Measurements from ENCODE around the gene ZNF487. TPM values are rescaled to one million over a fixed set of nuclear protein-coding genes. Genes with fewer than 3 reads are reported as not detected.
"Not testable (repeated sequence)": the region's sequence is repeated elsewhere in the genome, so short reads cannot be mapped to it uniquely, and the experiment has no call there.

ZNF487 gene
- polyA plus RNA-seq, 3 donors from 2014 or later, result 7.7 to 15.8 (median 13.0) TPM

DNA sequence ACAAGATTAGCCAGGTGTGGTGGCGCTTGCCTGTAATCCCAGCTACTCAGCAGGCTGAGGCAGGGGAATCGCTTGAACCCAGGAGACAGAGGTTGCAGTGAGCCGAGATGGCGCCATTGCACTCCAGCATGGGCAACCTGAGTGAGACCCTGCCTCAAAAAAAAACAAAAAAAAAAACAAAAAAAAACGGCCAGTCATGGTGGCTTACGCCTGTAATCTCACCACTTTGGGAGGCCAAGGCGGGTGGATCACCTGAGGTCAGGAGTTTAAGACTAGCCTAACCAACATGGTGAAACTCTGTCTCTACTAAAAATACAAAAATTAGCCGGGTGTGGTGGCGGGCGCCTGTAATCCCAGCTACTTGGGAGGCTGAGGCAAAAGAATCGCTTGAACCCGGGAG, 10.4 kb upstream of the ZNF487 start:
- not testable (repeated sequence) for H3K27ac Mint-ChIP-seq; H3K27me3 Mint-ChIP-seq (ENCODE audit: low read depth in 3 of 3); H3K4me1 Mint-ChIP-seq; H3K4me3 Mint-ChIP-seq; DNase-seq; H3K9me3 Mint-ChIP-seq; H3K36me3 Mint-ChIP-seq

GRCh38 chr10:43427166-43427825, 9.6 kb upstream of the ZNF487 start:
- peaks cover 0 to 3% (median 0%) of the 10 kb centered on the region in 3 donors for H3K27me3 Mint-ChIP-seq (ENCODE audit: low read depth in 3 of 3)
- H3K9me3 Mint-ChIP-seq, result no peaks in the 10 kb centered on the region
- H3K4me3 Mint-ChIP-seq, result no peak overlapping the region
- DNase-seq, result no peak
- H3K4me1 Mint-ChIP-seq, result no peaks in the 10 kb centered on the region
- H3K36me3 Mint-ChIP-seq, result no peaks in the 10 kb centered on the region
- peak overlapping the region in 1 of 6 donors; percentile 40 for H3K27ac Mint-ChIP-seq

DNA sequence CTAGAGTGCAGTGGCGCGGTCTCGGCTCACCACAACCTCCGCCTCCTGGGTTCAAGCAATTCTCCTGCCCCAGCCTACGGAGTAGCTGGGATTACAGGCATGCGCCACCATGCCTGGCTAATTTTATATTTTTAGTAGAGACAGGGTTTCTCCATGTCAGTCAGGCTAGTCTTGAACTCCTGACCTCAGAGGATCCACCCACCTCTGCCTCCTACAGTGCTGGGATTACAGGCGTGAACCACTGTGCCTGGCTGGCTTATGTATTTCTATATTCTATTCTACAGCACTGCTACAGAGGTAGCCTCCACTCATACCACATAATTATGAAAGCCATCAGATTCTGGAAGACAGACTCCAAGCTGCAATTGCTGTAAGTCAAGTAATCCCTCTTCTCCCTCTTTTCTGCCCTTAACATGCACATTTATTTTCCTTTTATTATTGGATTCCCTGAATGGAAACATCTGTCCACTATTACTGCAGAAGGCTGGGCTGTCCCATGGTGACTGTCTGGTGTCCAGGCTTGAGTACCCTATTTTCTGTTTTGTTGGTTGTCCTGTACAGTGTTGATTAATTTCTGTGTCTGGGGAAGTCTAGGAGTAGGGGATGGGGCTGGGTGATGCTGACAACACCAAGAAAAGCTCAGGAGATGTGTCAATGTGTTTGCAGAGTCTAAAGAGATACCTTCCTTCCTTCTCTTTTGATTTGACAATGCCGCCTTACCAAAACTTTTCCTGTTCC, 5.8 kb upstream of the ZNF487 start:
- H3K27me3 Mint-ChIP-seq (ENCODE audit: low read depth in 3 of 3), result peaks cover 0 to 3% (median 0%) of the 10 kb centered on the region in 3 donors
- H3K4me1 Mint-ChIP-seq, result peaks cover 1 to 6% of the 10 kb centered on the region in 2 donors
- peak overlapping the region in 1 of 6 donors; percentile 45 for H3K27ac Mint-ChIP-seq
- no peak for DNase-seq
- no peaks in the 10 kb centered on the region for H3K9me3 Mint-ChIP-seq
- H3K4me3 Mint-ChIP-seq, result no peak overlapping the region
- peaks cover 3% of the 10 kb centered on the region in 3 donors for H3K36me3 Mint-ChIP-seq

GRCh38 chr10:43437141-43437870, 395 bp downstream of the ZNF487 start:
- DNase-seq, result no peak
- peaks cover 20 to 24% of the 10 kb centered on the region in 2 donors for H3K4me1 Mint-ChIP-seq
- H3K4me3 Mint-ChIP-seq, result peak overlapping the region; percentile 79 to 99 (median 96)
- H3K27me3 Mint-ChIP-seq (ENCODE audit: low read depth in 3 of 3), result peaks cover 5 to 15% (median 5%) of the 10 kb centered on the region in 3 donors
- peaks cover 3 to 7% (median 6%) of the 10 kb centered on the region in 3 donors for H3K36me3 Mint-ChIP-seq
- no peaks in the 10 kb centered on the region for H3K9me3 Mint-ChIP-seq
- H3K27ac Mint-ChIP-seq, result peak overlapping the region; percentile 95 to 99 (median 99)

DNA sequence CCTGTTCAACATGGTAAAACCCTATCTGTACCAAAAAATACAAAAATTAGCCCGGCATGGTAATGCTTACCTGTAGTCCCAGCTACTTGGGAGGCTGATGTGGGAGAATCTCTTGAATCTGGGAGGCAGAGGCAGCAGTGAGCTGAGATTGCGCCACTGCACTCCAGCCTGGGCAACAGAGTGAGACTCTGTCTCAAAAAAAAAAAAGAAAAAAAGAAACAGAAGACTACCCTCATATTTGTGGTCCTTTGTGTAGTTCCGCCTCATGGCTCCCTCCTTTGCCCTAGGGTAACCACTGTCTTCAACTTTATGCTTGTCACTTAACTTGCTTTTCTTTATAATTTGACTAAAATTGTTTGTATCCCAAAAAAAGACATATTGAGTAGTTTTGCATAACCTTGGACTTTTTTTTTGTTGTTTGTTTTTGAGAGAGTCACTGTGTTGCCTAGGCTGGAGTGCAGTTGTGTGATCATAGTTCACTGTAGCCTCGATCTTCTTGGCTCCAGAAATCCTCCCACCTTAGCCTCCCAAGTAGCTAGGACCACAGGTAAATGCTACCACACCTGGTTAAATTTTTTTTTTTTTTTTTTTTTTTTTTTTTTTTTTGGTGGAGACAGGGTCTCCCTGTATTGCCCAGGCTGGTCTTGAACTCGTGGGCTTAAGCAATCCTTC, 3.7 kb downstream of the ZNF487 start:
- Mint-ChIP-seq H3K27me3 (ENCODE audit: low read depth in 3 of 3) (peaks cover 5 to 15% (median 8%) of the 10 kb centered on the region in 3 donors), H3K4me3 (no peak overlapping the region), H3K4me1 (peaks cover 34 to 37% of the 10 kb centered on the region in 2 donors), H3K36me3 (peaks cover 3 to 17% (median 17%) of the 10 kb centered on the region in 3 donors), H3K27ac (peak overlapping the region in 5 of 6 donors; percentile 45 to 81 (median 55)), H3K9me3 (no peaks in the 10 kb centered on the region)
- DNase-seq, result no peak

DNA sequence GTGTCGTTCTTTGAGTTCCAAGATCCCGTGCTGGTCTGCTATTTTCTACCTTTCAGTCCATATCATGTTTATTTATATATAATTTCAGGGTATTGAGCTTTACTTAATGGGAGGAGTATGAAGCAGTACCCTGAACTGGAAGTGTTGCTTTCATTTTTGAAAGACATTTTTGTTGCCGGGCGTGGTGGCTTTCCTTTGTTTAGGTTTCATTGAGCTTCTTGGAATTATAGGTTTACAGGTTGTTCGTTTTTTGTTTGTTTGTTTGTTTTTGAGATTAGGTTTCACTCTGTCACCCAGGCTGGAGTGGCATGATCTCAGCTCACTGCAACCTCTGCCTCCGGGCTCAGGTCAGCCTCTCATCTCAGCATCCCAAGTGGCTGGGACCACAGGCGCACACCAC, 7.4 kb downstream of the ZNF487 start:
- H3K4me1 Mint-ChIP-seq, result peaks cover 18 to 24% of the 10 kb centered on the region in 2 donors
- peaks cover 8 to 22% (median 15%) of the 10 kb centered on the region in 3 donors for H3K36me3 Mint-ChIP-seq
- H3K27ac Mint-ChIP-seq, result peak overlapping the region; percentile 46 to 83 (median 71)
- H3K27me3 Mint-ChIP-seq (ENCODE audit: low read depth in 3 of 3), result peaks cover 0 to 3% (median 0%) of the 10 kb centered on the region in 3 donors
- H3K9me3 Mint-ChIP-seq, result no peaks in the 10 kb centered on the region
- H3K4me3 Mint-ChIP-seq, result peak overlapping the region in 4 of 5 donors; percentile 55 to 72 (median 64)
- no peak for DNase-seq

GRCh38 chr10:43444897-43445466, 8.1 kb downstream of the ZNF487 start:
- DNase-seq, result no peak
- Mint-ChIP-seq H3K4me1 (peaks cover 17 to 24% of the 10 kb centered on the region in 2 donors), H3K27me3 (ENCODE audit: low read depth in 3 of 3) (peaks cover 0 to 3% (median 0%) of the 10 kb centered on the region in 3 donors), H3K9me3 (no peaks in the 10 kb centered on the region), H3K4me3 (peak overlapping the region; percentile 2 to 72 (median 55)), H3K36me3 (peaks cover 8 to 18% (median 15%) of the 10 kb centered on the region in 3 donors), H3K27ac (peak overlapping the region; percentile 46 to 83 (median 71))

DNA sequence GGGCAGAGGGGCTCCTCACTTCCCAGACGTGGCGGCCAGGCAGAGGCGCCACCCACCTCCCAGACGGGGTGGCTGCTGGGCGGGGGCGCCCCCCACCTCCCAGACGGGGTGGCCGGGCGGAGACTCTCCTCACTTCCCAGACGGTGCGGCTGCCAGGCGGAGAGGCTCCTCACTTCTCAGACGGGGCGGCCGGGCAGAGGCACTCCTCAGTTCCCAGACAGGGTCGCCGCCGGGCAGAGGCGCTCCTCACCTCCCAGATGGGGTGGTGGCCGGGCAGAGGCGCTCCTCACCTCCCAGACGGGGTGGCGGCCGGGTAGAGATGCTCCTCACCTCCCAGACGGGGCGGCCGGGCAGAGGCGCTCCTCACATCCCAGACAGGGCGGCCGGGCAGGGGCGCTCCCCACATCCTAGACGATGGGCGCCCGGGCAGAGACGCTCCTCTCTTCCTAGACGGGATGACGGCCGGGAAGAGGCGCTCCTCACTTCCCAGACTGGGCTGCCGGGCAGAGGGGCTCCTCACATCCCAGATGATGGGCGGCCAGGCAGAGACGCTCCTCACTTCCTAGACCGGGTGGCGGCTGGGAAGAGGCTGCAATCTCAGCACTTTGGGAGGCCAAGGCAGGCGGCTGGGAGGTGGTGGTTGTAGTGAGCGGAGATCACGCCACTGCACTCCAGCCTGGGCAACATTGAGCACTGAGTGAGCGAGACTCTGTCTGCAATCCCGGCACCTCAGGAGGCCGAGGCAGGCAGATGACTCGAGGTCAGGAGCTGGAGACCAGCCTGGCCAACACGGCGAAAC, 9.5 kb downstream of the ZNF487 start:
- H3K27me3 Mint-ChIP-seq (ENCODE audit: low read depth in 3 of 3); H3K4me3 Mint-ChIP-seq; DNase-seq; H3K9me3 Mint-ChIP-seq: not testable (repeated sequence)
- H3K4me1 Mint-ChIP-seq, result peaks cover 16 to 24% of the 10 kb centered on the region in 2 donors
- H3K36me3 Mint-ChIP-seq, result peaks cover 8 to 18% (median 15%) of the 10 kb centered on the region in 3 donors
- H3K27ac Mint-ChIP-seq, result peak overlapping the region in 1 of 6 donors; percentile 46

DNA sequence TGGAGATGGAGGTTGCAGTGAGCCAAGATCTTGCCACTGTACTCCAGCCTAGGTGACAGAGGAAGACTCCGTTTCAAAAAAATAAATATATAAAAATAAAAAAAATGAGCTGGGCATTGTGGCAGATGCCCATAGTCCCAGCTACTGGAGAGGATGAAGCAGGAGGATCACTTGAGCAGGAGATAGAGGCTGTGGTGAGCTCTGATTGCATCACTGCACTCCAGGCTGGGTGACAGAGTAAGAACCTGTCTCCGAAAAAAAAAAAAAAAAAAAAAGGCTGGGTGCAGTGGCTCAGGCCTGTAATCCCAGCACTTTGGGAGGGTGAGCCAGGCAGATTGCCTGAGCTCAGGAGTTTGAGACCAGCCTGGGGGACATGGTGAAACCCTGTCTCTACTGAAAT, 11.8 kb downstream of the ZNF487 start:
- peaks cover 38 to 47% of the 10 kb centered on the region in 2 donors for H3K4me1 Mint-ChIP-seq
- peaks cover 8 to 18% (median 15%) of the 10 kb centered on the region in 3 donors for H3K36me3 Mint-ChIP-seq
- peaks cover 3 to 7% (median 5%) of the 10 kb centered on the region in 3 donors for H3K27me3 Mint-ChIP-seq (ENCODE audit: low read depth in 3 of 3)
- no peak overlapping the region for H3K4me3 Mint-ChIP-seq
- no peak for DNase-seq
- H3K27ac Mint-ChIP-seq, result no peak overlapping the region
- H3K9me3 Mint-ChIP-seq, result no peaks in the 10 kb centered on the region

DNA sequence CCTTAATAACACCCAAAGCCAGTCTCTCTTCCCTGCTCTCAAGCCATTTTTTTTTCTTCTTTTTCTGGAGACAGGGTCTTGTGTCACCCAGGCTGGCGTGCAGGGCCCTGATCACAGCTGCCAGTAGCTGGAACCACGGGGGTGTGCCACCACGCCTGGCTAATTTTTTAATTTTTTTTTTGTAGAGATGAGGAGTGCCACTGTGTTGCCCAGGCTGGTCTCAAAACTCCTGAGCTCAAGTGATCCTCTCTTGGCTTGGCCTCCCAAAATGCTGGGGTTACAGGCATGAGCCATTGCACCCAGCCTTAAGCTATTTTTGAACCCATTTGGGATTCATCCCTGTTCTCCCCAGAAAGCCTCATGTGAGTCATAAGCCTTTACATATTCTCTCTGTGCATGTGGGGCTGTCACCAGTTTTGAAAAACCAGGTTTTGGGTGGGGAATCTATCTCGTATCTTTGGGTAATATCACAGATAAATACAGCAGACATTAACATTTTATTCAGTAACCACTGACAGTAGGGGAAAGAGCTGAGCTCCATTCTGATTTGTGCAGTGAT, 15.5 kb downstream of the ZNF487 start:
- Mint-ChIP-seq H3K4me3 (peak overlapping the region; percentile 68 to 84 (median 76)), H3K27ac (peak overlapping the region; percentile 91 to 99 (median 97)), H3K9me3 (no peaks in the 10 kb centered on the region), H3K36me3 (peaks cover 0 to 3% (median 3%) of the 10 kb centered on the region in 3 donors), H3K4me1 (peaks cover 49 to 56% of the 10 kb centered on the region in 2 donors), H3K27me3 (ENCODE audit: low read depth in 3 of 3) (peaks cover 9 to 18% (median 10%) of the 10 kb centered on the region in 3 donors)
- no peak for DNase-seq

DNA sequence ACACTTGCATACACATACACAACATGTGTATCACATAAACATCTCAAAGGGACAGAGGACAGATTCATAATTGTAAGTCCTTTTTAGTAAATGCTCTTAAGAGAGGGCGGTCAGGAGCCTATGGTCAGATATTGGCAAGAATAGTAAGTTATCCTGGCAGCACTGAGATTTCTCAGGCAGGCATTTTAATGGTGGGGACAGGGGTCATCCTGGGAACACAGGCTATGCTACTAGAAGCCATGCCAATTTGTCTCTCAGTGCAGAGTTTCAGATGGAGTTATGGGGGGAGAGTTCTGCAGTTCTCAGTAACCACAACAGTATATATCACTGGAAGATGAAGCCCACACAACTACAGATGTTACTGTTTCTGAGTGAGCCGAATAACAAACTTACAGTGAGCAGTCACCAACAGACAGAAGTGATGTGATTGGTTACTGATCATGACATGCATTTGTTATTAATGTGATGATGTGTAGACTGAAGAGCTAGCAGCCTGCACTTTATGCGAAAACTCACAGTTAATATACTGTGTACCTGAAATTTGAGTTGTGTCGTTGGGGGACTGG, 16.4 kb downstream of the ZNF487 start:
- Mint-ChIP-seq H3K9me3 (no peaks in the 10 kb centered on the region), H3K27me3 (ENCODE audit: low read depth in 3 of 3) (peaks cover 9 to 18% (median 10%) of the 10 kb centered on the region in 3 donors), H3K4me3 (peak overlapping the region; percentile 26 to 84 (median 76)), H3K36me3 (no peaks in the 10 kb centered on the region), H3K27ac (peak overlapping the region; percentile 91 to 99 (median 97)), H3K4me1 (peaks cover 49 to 51% of the 10 kb centered on the region in 2 donors)
- DNase-seq, result no peak

DNA sequence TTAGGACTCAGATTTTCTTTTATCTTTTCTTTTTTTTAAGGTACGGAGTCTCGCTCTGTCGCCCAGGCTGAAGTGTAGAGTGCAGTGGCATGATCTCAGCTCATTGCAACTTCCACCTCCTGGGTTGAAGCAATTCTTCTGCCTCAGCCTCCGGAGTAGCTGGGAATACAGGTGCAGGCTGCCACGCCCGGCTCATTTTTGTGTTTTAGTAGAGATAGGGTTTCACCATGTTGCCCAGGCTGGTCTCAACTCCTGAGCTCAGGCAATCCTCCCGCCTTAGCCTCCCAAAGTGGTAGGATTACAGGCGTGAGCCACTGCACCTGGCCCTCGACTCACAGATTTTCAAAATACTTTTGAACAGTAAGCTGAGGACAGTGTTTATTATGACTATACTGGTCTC, 17.1 kb downstream of the ZNF487 start:
- peaks cover 9 to 18% (median 10%) of the 10 kb centered on the region in 3 donors for H3K27me3 Mint-ChIP-seq (ENCODE audit: low read depth in 3 of 3)
- peak overlapping the region; percentile 92 to 100 (median 99) for H3K27ac Mint-ChIP-seq
- H3K9me3 Mint-ChIP-seq, result not testable (repeated sequence)

More for the DNA sequence above, 17.1 kb downstream of the ZNF487 start:
- DNase-seq, H3K36me3 Mint-ChIP-seq: not testable (repeated sequence)
- peak overlapping the region; percentile 92 to 100 (median 98) for H3K4me3 Mint-ChIP-seq
- peaks cover 51 to 53% of the 10 kb centered on the region in 2 donors for H3K4me1 Mint-ChIP-seq
